HuH-7.5 (cell line): ENCODE results near the gene MYH11.
"Not testable (repeated sequence)": the region's sequence is repeated elsewhere in the genome, so short reads cannot be mapped to it uniquely, and the experiment has no call there.

Source experiments
- DNase-seq: peaks from one replicate; pipeline ENCODE4 v3.0.0; 2011; ENCODE audit warnings: low spot score

Gene MYH11

GRCh38 chr16:15671530-15672117, 185.2 kb downstream of the MYH11 start:
- DNase-seq: no peak

GRCh38 chr16:15667091-15667742, 189.6 kb downstream of the MYH11 start:
- DNase-seq: no peak

- no peak for DNase-seq
Measured at GRCh38 chr16:15665107-15665506, 191.7 kb downstream of the MYH11 start.

- DNase-seq: no peak
Measured at GRCh38 chr16:15660203-15660601, 196.6 kb downstream of the MYH11 start.

- no peak for DNase-seq
Measured at GRCh38 chr16:15658556-15658955, 198.3 kb downstream of the MYH11 start.

GRCh38 chr16:15658149-15658548, 198.7 kb downstream of the MYH11 start:
- DNase-seq: no peak

- DNase-seq: not testable (repeated sequence)
Measured at GRCh38 chr16:15655561-15655960, 201.3 kb downstream of the MYH11 start.

GRCh38 chr16:15654591-15654990, 202.2 kb downstream of the MYH11 start:
- DNase-seq: no peak

GRCh38 chr16:15653227-15653626, 203.6 kb downstream of the MYH11 start:
- DNase-seq: no peak
